ENCODE measurements around the gene FUBP3.

FUBP3 gene

GRCh38 chr9:130537346-130538050 is 41.9 kb upstream of the FUBP3 start:
- TF ChIP-seq ZFX (IDR thresholded peaks at IDR 0.05; ENCODE audit: borderline replicate concordance) (no peak), CTCF (IDR thresholded peaks at IDR 0.05) (no peak)

GRCh38 chr9:130539420-130540223 is 39.8 kb upstream of the FUBP3 start:
- TF ChIP-seq ZFX (IDR thresholded peaks at IDR 0.05; ENCODE audit: borderline replicate concordance), result no peak
- no peak for TF ChIP-seq CTCF (IDR thresholded peaks at IDR 0.05)

More at GRCh38 chr9:130537346-130538050, 41.9 kb upstream of the FUBP3 start:
- no peak overlapping the region for H3K27ac ChIP-seq

DNA sequence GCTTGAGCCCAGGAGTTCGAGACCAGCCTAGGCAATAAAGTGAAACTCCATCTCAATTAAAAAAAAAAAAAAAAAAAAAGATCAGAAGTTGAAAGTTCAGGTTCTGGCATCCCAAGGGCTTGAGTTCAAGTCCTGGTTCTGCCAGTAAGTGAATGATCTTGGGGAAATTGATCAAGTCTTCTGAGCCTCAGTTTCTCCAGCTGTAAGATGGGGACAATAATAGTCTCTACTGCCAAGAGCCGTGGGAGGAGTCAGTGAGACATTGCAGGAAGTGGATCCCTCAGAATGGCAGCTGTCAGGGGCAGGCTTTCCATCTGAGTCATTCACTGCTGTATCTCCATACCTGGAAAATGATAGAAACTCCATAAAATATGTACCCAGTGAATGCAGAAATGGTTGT is 37.8 kb upstream of the FUBP3 start:
- TF ChIP-seq CTCF (IDR thresholded peaks at IDR 0.05) (no peak), ZFX (IDR thresholded peaks at IDR 0.05; ENCODE audit: borderline replicate concordance) (no peak)
- no peak overlapping the region for H3K27ac ChIP-seq

More at GRCh38 chr9:130539420-130540223, 39.8 kb upstream of the FUBP3 start:
- H3K27ac ChIP-seq, result no peak overlapping the region

DNA sequence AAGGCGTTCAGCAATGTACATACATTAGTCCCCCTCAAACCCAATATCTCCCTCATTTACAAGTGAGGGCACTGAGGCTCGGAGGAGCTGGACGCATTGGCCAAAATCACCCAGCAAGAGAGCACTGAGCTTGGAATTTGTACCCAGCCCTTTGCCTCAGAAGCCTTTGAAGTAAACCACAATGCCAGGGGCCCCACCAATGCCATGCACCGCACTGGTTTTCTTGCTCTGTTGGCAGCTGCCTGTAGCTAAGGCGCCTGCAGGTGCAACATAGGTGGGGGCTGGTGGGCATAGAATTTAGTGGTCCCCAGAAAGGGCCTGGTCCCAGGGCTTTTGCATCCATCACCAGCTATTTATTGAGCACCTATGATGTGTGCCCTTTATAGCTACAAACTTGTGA is 37.3 kb upstream of the FUBP3 start:
- TF ChIP-seq ZFX (IDR thresholded peaks at IDR 0.05; ENCODE audit: borderline replicate concordance) (no peak), CTCF (IDR thresholded peaks at IDR 0.05) (no peak)
- H3K27ac ChIP-seq, result no peak overlapping the region

- TF ChIP-seq ZFX (IDR thresholded peaks at IDR 0.05; ENCODE audit: borderline replicate concordance), result no peak
- no peak for TF ChIP-seq CTCF (IDR thresholded peaks at IDR 0.05)
- H3K27ac ChIP-seq, result no peak overlapping the region
Measured at GRCh38 chr9:130542457-130543228, 36.7 kb upstream of the FUBP3 start.

GRCh38 chr9:130543368-130543767 is 36.0 kb upstream of the FUBP3 start:
- H3K27ac ChIP-seq, result no peak overlapping the region
- TF ChIP-seq ZFX (IDR thresholded peaks at IDR 0.05; ENCODE audit: borderline replicate concordance) (no peak), CTCF (IDR thresholded peaks at IDR 0.05) (no peak)
